Measurements from ENCODE around the gene P2RY4.
"Not testable (repeated sequence)": the region's sequence is repeated elsewhere in the genome, so short reads cannot be mapped to it uniquely, and the experiment has no call there.

Gene P2RY4

GRCh38 chrX:70260104-70260503 is at the start of gene P2RY4:
Gene P2RY4 (minus strand): TSS chrX:70260204. CDS start chrX:70259624, 580 bp downstream.
- no peak for DNase-seq

GRCh38 chrX:70301716-70302115 is 41.7 kb upstream of the P2RY4 start:
- DNase-seq, result no peak

- DNase-seq, result no peak
Measured at GRCh38 chrX:70293621-70294020, 33.6 kb upstream of the P2RY4 start.

DNA sequence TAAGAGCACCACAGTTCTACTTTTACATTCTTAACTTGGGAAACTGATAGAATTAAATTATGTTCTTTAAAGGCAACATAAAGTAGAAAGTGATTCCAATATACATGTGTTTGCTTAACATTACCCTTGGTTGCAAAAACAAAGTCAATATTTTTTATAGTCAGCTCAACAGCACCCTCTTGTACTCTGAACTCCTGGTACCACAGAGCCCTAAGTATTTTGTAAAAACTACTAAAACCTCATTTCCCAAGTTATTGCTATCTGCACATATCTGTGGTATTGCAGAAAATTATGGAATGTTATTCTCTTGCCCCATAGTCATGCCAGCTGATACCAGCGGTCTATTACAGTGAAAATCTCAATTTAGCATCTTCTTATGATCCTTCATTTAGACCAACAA is 32.8 kb upstream of the P2RY4 start:
- no peak for DNase-seq

DNA sequence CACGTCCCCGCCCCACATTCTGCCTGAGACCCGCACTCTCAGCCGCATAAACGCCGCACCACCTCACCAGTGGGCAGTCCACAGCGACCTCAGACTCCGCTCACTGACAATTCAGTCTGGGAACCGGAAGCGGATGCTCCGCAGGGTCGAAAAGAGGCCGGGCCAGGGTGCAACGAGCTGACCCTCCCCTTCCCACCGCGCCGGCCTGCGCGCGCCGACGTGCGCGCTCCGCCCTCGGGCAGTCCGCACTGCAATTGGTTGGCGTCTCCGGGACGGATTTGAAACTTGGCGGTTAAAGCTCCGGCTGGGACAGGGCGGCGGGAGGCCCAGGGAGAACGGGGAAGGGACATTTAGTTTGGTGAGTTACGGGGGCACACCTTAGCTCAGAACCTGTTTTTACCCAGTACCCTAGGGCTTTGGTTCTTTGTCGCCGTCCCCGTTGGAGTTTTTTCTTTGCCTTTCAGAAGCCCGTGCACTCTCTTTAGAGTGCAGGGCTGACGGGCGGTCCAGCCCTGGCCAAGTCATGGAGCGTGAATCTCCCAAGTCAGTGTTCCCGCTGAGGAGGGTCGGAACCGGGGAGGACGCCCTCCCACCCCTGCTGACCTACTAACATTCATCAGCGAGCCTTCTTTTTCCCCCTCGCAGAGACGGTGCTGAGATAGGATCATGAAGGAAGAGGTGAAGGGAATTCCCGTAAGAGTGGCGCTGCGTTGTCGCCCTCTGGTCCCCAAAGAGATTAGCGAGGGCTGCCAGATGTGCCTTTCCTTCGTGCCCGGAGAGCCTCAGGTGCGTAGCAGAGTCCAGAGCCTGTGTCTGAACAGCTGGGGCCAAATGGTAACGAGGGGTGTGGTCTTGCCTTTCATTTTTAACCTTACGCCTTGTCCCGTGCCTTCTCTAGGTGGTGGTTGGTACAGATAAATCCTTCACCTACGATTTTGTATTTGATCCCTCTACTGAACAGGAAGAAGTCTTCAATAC is 30.1 kb upstream of the P2RY4 start, which contains the start of the genes KIF4A and PDZD11:
Gene KIF4A, plus strand, starts transcription at position 312 of the 978 bp plus-strand sequence. Its CDS starts 355 bp downstream, at position 667.
Gene PDZD11, minus strand, starts transcription at position 135 of the 978 bp plus-strand sequence. CDS start 586 bp downstream, outside the sequence.
- DNase-seq, result peak; percentile 70 to 79

DNA sequence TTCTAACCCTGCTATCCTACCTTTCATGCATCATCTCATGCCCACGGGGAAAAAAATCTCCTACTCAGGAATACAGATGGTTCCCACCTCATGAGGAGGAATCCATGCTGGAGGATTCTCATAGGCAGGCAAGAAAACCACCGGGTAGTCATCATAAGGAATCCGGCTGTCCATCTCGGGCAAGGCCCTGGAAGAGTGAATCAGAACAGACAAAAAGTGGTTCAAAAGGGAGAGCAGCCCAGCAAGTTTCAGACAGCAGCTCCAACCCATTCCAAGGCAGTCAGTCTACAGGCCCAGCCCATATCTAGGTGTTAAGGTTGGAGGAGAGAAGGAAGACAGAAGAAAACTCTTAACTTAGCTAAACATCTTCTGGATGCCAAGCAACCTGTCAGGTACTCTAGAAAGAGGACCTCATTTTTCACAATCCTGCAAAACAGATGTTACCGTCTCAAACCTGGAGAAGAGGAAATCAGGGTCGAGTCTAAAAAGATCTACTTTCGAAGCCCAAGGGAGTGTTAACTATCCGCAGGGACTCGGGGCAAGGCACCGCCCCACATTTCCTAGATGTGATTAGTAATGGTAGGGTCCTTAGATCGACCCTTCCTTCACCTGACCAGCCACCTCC is 29.3 kb upstream of the P2RY4 start:
- no peak for DNase-seq

DNA sequence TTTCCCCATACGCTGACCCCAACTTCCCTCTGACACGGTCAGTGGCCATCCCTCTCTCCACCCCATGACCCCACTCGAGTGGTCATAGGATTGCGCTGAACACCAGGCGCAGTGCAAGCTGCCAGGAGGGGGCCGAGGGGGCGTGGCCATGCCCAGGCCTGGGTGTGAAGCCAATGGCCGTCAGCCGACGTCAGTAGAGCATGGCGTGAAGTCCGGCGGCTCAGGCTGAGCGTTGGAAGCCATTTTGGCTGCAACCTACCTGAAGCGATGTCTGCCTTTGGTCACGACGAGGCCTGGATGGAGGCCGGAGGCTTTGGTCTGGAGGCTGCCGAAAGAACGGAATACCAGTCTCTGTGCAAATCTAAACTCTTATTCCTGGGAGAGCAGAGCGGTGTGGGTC is 21.9 kb upstream of the P2RY4 start, which contains the start of gene RAB41:
Gene RAB41, plus strand, starts transcription at position 222 of the 400 bp plus-strand sequence. Its CDS starts 46 bp downstream, at position 268.
- DNase-seq, result no peak

GRCh38 chrX:70280573-70280972 is 20.6 kb upstream of the P2RY4 start:
- no peak for DNase-seq

DNA sequence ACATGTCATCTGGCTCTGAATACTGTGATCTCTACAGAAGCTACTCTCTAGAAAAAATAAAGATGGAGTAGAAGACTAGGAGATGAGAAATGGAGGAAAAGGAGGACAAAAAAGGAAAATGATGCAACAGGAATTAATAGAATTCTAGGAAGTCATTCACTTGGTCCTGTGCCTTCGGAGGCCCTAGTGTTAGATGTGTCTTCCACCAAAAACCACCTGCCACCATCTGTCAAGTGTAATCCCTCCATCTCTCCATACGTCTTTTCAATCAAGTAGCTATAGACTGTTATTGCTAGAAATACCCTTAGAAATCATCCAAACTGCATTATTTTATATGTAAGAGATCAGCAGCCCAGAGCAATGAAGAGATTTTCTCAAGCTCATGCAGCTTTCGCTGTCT is 19.1 kb upstream of the P2RY4 start:
- no peak for DNase-seq

DNA sequence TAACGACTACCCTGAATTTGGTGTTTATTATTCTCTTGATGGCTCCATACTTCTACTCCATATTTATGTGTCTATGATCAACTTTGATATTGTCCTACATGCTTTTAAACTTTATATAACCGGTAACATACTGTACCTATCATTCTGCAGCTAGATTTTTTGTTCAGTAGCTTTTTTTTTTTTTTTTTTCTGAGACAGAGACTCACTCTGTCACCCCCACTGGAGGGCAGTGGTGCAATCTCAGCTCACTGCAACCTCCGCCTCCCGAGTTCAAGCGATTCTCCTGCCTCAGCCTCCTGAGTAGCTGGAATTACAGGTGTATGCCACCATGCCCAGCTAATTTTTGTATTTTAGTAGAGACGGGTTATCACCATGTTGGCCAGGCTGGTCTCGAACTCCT is 14.0 kb upstream of the P2RY4 start:
- DNase-seq, result not testable (repeated sequence)

DNA sequence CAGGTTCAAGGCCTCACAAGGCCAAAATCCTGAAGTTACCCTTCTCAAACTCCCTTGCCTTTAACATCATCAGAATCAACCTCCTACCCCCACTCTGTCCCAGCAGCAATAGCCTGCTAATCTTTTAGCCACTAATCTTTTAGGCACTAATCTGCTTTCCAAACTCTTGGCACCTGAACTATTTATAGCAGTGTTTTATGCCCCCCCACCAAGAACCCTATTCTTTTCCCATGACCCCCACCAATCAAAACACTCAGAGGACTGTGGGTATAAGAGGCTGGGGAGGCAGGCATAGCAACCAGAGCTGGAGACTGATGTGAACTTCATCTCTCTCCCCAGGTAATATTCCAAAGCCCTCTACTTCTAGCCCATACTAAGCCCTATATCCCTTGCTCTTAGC is 8.0 kb upstream of the P2RY4 start, which contains the start of gene ARR3:
Gene ARR3, plus strand, starts transcription at position 301 of the 400 bp plus-strand sequence. CDS start 1,052 bp downstream, outside the sequence.
- no peak for DNase-seq

DNA sequence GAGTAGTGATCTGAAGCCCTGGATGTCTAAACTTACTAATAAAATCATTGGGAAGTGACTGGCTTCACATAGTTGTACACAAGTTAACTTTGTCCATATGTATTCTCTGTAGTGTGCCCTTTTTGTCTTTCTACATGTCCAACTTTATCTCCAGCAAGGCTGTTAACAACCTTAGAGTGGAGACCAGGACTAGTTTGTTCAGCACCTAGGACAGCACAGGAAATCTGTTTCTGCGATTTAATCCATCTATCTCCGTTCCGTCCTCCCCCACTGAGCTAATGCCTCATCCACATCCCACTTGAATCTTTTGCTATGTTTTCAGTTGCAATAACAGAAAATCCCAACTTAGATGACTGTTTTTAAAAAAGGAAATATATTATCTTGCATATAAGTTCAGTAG is 4.8 kb upstream of the P2RY4 start:
- DNase-seq, result no peak

DNA sequence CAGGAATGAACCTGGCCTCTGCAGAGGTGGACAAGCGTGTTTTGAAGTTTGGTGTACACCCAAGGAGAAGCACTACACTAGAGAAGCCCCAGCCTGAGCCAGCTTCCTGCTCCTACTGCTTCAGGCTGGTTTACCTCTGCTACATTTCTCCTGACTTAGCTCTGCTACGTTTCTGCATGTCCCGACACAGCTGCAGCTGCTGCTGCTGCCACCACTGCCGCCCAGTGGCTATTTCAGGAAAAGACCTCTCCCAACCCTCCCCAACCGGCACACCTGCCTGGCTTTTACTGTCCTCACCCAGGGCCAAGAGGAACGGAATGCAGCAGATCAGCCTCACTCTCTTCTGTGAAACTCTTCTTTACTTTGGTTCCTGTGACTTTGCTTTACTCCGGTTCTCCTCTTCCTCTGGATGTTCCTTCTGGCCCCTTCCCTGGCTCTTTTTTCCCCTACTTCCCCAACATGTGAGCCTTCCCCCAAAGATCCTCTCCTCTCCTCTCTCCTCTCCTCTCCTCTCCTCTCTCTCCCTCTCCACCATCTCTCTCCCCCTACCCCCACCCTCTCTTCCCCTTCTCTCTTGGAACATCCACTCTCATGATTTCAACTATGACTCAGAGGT is 3.1 kb upstream of the P2RY4 start:
- peak; percentile 24 to 49 for DNase-seq

DNA sequence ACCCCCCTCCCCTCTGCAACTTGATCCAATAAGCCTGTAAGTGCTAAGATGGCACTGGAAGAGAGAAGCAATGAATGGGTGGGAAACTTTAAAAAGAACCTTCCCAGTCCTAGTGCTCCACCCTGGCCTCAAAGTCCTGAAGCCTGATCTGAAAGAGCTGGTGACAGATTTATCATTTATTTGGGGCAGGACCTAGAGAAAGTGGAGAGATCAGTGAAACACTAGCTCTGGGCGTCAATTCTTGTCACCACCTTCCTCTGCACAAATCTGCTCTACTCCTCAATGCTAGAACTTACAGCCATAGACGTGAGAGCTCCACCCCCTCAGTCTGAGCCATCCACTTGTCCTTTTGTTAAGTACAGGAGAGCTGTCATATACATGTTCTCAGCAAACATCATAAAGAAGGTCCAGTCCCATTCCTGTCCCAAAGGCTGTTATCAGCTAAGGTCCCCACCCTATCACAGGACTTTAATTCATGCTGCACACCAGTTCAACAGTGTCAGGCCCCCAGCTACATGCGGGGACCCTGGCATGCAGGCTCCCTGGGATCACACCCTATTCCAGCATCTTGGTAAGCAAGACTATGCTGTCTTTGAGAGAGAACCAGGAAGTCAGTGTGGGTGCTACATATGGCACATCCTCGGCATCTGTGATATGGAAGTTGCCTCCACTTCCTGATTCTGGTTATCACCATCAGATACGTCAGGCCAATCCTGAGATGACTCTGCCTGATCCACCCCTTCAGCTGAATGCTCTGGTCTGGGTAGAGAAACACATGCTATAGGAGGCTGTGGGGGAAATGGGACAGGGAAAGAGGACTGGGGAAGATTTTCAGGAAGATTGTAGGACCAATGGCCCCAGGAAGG is 2.3 kb downstream of the P2RY4 start:
- no peak for DNase-seq

- DNase-seq, result no peak
Measured at GRCh38 chrX:70255452-70255851, 4.6 kb downstream of the P2RY4 start.

DNA sequence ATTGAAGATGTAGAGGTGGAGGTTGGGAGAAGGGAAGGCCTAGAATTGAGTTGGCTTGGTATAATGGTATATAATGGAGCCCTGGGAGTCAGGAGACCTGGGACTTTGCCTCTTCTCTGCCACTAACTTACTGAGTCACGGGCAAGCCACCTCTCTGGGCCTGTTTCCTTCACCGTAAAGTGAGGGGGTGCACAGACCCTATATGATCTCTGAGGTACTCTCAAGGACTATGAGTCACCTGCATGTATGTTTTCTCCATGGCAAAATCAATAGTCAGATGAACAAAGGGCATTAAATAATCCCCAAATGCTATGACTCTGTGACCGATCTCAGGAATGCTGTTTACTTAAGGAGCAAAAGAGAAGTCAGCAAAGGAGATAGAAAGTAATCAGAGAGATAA is 5.1 kb downstream of the P2RY4 start:
- no peak for DNase-seq

- no peak for DNase-seq
Measured at GRCh38 chrX:70254063-70254400, 6.0 kb downstream of the P2RY4 start.

DNA sequence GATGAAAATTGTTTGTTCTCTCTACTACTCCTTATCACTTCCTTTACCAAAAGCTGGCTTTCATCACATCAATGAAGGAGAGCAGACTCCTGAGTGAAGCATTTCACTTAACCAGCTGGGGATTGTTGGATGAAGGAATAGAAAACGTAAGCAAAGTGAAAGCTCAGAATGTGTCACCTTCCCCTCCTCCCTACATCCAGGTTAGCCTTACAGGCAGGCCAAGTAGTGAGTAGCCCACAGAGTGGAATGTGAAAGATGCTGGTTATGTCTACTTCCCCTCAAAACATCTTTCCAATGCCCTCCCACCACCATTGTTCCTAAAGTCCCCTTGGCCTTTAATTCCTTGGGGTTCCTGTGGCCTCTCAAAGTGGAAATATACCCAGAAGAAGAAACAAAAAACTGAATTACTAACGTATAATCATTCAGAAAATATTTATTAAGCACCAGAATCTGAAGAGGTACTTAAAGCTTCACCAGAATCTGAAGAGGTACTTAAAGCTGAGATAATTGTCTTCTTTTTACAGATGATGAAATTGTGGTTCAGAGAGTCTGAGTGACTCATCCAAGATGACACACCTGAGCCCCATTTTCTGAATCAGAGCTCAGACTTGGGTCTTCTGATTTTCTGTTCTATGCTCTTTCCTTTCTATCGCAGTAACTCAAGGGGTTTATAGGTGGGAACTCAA is 6.5 kb downstream of the P2RY4 start:
- DNase-seq, result no peak

- no peak for DNase-seq
Measured at GRCh38 chrX:70252491-70252890, 7.5 kb downstream of the P2RY4 start.

DNA sequence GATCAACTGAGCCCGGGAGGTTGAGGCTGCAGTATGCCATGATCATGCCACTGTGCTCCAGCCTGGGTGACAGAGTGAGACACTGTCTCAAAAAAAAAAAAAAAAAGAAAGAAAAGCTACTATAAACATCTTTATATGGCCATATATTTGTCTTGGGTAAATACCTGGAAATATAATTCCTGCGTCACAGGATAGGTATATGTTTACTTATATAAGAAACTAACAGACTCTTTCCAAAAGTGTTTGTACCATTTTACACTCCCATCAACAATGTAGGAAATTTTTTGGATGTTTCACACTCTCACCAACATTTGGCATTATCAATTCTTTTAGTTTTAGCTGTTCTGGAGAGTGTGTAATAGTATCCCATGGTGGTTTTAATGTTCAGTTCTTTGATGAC is 12.8 kb downstream of the P2RY4 start:
- DNase-seq, result no peak

DNA sequence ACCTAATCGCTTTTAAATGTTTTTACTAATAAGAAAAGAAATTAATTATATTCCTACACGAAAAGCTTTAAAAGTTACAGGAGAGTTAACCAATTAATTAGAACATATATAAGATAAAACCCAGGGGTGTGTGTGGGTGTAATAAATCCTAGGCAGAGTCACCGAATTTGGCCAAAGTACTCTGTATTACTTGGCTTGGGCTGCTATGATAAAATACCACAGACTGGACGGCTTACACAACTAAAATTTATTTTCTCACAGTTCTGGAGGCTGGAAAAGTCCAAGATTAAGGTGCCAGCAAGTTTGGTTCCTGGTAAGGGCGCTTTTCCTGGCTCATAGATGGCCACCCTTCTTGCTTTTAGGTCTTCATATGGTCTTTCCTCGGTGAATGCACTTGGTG is 15.1 kb downstream of the P2RY4 start:
- DNase-seq, result no peak

GRCh38 chrX:70243601-70244000 is 16.4 kb downstream of the P2RY4 start:
- DNase-seq, result not testable (repeated sequence)

All from SHP77 (cell line).